Stimulated activated CD8-positive, alpha-beta memory T cell treated with anti-CD3 and anti-CD28 coated beads, Interleukin-7, amount 100 ng/mL, for 48 hours (primary cell): ENCODE measurements around the gene SLC15A3.

ENCODE experiments used
- DNase-seq, 2 donors: peaks; one replicate each; pipeline ENCODE4 v3.0.0-alpha.2; 2020; ENCODE audit warnings: low read depth in 1 of 2; ENCODE audit errors: extremely low read depth in 1 of 2

The SLC15A3 gene

DNA sequence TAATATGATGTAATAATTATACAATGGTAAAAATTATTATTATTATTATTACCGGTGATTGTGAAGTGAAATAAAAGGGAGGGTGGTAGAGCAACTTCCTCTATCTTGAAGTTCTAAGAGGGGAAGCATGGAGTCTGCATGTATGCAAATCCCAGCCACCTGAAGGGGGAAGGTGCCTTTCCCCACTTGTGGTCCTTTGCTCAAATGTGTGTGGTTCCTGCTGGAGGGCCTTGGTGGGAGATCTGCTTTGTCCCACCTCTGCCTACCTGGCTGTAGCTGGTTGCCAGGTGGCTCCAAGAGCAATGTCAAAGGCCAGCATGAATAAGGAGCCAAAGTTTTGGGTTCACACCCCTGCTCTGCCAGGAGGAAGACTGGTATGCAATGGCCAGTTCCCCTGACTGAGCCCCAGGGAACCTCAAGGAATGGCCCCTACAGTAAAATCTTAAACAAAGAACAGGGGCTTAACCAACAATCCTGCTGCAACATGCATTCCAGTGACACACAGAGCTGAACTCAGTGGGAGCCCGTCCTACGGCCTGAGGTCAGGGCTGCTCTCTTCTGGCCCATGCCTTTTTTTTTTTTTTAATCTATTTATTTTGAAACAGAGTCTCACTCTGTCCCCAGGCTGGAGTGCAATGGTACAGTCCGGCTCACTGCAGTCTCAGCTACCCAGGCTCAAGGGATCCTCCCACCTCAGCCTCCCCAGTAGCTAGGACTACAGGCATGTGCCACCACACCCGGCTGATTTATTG is 19.2 kb downstream of the SLC15A3 start:
- DNase-seq = no peak

DNA sequence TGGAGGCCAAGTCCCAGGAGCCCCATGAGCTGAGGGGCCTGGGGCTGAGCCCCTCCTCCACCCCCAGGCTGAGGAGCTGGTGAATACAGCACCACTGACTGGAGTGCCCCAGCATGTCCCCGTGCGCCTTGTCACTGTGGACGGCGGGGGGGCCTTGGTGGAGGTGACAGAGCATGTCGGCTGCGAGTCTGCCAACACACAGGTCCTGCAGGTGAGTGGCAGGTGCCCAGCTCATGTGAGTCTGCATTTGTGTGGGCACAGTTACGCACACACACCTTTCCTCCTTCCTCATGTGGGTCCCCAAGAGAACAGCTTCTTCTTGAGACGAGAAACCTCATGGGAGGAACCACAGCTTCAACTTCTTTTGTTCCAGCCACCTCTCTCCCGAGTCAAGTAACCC is 20.1 kb downstream of the SLC15A3 start:
- DNase-seq = no peak

DNA sequence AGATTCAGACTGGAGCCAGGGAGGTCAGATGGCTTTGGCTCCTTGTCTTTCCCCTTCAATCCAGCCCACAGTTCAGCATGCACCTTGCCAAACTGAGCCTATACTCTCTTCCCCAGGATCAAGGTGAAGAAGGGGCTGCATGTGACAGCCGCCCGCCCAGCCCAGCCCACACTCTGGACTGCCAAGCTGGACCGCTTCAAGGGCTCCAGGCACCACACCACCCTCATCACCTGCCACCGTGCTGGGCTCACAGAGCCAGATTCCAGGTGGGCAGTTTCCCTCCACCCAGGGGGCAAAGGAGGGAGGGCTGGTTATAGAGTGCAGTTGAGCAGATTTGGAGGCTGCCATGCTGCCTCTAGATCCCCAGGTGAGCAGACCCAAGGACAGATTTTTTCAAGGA is 21.6 kb downstream of the SLC15A3 start:
- no peak for DNase-seq

DNA sequence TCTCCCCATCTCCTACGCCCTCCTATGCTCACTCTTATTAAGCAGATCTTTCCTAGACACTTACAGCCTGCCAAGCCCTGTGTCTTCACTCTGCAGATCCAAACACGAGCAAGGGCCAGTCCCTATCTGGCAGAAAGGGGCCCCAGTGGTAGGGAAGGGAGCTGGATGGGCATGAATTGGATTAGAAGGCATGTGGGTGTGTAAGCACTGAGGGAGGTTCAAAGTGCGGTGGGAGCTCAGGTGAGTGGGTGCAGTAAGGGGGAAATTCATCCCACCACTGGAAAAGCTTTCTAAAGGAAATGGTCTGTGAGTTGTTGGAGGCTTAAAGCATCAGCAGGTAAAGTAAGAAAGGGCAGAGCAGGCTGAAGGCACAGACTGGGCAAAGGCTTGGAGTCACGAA is 22.2 kb downstream of the SLC15A3 start:
- DNase-seq = no peak

DNA sequence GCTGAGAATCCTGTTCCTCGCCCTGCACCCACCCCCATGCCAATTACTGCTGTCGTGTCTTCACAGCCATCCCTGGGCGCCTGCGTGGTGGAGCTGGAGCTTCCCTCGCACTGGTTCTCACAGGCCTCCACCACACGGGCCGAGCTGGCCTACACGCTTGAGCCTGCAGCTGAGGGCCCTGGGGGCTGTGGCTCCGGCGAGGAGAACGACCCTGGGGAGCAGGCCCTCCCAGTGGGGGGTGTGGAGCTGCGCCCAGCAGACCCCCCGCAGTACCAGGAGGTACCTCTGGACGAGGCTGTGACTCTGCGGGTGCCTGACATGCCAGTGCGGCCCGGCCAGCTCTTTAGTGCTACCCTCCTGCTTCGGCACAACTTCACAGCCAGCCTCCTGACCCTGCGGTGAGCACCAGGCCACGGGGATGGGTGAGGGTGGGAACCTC is 23.4 kb downstream of the SLC15A3 start:
- no peak for DNase-seq

DNA sequence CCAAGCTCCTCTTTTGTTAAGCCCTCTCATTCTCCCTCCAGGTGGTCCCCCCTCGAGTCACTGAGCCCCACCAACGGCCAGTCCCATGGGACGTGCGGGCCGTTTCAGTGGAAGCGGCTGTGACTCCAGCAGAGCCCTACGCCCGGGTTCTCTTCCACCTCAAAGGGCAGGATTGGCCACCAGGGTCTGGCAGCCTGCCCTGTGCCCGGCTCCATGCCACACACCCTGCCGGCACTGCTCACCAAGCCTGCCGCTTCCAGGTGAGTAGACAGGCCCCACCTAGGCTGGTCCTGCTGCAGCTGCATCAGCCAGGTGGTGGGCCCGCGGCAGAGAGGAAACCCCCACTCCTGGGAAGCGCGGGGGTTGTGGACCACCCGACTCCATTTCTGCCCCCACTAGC is 24.4 kb downstream of the SLC15A3 start:
- DNase-seq = no peak

DNA sequence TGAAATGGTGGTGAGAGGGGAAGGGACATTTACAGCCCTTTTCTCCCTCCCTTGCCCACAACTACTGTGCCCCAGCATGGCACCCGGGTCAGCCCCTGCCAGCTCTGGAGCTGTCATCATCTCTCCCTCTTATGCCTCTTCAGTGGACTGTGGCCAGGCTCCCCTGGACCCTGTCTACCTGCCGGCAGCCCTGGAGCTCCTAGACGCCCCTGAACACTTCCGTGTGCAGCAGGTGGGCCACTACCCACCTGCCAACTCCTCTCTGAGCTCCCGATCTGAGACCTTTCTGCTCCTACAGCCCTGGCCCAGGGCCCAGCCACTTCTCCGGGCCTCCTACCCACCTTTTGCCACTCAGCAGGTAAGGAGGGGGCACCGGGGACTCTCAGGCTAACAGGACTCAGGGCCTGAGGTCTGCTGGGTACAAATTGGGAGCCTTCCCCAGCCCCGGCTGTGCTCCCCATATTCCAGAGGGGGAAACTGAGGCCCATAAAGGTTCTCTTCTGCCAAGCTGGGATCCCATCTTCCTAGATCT is 24.8 kb downstream of the SLC15A3 start:
- DNase-seq = no peak

DNA sequence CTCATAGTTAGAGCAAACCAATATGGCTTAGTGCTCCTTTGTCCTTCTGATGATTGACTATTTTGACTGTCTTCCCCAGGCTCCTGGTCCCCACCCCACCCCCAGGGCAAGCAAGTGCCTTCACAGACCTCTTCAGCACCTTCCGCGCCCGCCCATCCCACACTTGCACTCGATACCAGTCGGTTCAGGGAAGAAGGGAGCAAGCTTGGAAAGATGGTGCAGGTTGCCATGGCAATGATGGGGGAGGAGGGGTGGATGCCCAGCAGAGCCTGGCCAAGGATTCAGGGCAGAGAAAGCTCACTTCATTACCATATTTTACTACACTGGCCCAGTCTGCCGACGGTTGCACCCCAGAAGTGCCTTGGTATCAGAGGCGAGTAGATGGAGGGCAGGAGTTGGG is 25.5 kb downstream of the SLC15A3 start:
- DNase-seq = no peak

DNA sequence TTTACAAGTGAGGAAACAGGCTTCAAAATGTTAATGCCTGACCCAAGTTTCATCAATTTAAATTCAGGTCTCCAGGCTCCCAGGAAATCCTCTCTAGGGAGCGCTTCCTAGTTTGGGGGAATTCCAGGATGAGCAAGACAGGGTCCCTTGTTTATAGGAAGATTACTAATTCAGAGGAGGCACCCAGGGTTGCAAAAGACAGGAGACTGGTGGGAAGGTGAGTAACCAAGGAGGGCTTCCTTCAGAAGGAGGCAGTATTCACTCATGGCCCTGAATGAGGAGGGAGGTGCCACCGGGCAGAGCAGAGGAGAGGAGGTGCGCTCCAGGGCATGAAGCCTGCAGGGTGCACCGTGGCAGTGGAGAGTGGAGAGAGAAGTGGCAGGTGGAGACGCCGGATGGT is 26.1 kb downstream of the SLC15A3 start:
- no peak for DNase-seq

DNA sequence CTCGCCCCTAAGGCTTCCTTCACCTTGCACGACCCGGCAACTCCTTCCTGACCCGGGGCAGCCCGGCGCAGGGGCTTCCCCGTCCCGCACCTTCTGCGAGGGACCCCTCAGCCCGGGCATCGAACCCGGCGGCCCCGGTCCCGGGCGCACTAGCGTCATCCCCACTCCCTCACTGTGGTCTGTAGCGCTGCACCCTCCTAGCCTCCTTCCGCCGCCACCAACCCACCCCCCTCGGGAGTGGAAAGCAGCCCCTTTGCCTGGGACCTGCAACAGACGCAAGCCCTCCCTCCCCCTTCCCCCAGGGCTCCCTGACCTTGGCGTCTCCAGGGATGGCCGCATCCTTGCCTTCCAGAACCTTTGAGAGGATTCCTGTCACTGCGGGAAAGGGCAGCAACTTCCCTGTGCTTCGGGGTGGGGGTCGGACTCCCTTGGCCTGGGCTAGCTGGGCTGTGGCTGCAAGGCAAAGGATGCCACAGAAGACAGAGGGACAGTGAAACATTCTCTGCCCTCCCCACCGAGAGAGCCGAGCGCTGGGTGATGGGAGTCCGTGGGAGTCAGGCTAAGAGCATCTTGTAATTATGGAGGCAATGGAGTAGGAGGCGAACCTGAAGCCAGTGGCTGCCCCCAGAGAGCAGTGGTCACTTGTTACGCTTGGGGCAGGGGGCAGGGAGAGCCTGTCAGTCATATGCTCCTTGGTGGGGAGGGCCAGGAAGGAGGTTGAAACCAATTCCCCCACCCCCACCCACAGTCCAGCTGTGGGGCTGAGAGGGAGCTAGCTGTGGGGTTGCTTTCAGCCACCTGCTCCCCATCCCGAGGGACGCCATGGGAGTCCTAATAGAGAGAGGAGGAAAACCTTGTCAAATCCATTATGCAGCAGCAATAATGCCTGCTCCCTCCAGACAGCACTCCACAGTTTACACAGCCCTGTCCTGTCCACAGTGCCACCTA is 26.8 kb downstream of the SLC15A3 start:
- DNase-seq = no peak

DNA sequence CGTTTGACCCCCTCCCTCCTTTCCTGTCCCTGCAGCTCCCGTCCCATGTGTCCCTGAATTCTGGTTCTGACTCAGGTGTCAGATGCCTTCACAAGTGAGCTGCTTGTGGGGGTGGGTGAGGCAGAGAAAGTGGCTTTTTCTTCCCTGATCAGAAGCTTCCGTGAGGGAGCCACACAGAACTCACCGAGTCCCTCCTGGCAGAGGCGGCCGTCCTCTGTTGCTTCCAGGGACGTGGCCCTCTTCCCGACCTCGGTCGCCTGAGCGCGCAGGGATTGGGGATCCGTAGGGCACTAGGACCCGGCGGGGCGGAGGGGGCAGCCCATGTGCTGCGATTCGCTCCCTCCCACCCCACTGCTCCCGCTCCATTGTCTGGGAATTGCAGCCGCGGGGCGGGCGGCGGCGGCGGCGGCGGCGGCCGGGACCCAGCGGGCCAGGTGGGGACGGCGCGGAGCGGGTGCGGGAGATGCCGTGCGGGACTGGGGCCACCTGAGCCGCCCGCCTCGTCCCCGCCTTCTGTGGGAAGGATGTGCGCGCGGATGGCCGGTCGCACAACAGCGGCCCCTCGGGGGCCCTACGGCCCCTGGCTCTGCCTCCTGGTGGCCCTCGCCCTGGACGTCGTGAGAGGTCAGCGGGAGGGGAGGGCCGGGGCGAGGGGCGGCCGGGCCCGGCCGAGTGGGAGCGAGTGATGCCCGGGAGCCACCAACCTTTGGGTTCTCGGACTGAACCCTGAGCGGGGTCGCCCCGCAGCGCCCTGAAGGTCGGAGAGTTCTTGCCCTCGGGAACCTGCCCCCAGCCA is 27.7 kb downstream of the SLC15A3 start, which contains the start of gene TMEM132A:
Gene TMEM132A (plus strand): TSS at position 351 of the 796 bp plus-strand sequence. CDS start 174 bp downstream, at position 525.
- DNase-seq = no peak

DNA sequence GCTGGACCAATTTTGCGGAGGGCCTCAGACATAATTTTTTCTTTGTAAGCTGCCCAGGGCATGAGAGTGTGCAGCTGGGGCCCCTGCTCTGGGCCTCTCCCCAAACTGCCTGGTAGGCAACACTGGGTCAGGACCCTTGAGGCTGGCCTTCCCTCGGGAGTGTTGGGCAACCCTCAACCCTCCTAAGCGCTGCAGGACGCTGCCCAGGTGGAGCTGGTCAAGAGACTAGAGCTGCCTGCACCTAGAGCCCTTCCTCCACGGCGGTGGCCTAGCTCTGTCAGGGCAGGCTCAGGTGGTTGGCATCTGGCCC is 28.2 kb downstream of the SLC15A3 start:
- DNase-seq = no peak

DNA sequence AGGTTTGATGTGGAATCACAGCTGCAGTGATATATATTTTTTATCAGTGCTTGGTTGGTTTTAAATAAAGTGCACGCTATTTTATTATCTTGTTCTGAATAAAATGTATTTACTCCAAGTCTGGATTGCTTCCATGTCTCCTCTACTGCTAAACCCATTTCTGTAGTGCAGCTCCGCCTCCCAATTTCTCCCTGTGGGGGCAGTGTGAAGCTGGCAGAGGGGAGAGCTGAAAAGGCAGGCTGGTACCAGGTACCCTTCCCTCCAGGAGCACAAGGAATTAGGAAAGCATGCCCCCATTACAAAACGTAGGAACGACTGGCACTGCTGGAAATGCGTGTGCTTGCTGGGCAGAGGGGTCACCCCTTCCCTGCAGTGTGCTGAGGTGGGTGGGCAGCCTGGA is 28.6 kb downstream of the SLC15A3 start:
- DNase-seq = no peak

DNA sequence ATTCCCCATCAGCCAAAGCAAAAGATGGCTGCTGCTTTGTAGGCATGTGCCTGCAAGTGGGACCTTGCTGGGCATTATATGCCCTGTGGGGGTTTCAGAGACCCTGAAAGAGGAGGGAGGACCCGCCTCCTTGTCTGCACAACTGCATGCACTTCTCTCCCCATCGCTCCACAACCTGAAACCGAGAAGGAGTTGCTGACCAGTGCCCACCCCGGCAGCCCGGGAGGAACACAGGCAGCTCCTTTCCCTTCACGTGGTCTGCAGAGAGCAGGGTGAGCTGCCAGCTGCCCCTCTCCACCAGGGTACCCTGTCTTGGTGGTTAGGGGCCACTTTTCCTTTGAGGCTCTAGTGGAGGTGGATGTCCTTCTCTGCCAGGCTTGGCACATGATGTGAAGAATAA is 29.1 kb downstream of the SLC15A3 start:
- no peak for DNase-seq

DNA sequence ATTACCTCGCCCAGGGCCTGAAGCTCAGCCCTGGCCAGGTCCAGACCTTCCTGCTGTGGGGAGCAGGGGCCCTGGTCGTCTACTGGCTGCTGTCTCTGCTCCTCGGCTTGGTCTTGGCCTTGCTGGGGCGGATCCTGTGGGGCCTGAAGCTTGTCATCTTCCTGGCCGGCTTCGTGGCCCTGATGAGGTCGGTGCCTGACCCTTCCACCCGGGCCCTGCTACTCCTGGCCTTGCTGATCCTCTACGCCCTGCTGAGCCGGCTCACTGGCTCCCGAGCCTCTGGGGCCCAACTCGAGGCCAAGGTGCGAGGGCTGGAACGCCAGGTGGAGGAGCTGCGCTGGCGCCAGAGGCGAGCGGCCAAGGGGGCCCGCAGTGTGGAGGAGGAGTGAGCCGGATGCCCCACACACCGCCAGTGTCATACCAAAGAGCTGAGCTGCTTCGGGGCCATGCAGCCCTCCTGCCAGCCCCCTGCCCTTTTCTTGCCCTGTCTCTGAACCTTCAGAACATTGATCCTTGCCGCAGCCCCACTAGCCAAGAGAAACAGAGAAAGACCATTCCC is 30.1 kb downstream of the SLC15A3 start:
- no peak for DNase-seq

DNA sequence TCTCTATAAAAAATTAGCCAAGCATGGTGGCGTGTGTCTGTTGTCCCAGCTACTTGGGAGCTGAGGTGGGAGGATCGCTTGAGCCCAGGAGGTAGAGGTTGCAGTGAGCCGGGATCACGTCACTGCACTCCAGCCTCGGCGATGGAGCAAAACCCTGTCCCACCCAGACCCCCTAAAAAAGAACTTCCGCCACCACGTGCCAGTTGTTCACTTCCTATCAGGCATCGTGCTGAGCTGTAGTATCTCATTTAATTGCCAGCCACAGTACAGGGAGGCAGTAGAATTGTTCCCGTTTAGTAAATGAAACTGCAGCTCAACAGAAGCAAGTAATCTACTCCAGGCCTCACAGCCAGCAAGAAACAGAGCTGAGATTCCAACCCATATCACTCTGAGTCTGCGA is 30.7 kb downstream of the SLC15A3 start:
- DNase-seq = no peak

DNA sequence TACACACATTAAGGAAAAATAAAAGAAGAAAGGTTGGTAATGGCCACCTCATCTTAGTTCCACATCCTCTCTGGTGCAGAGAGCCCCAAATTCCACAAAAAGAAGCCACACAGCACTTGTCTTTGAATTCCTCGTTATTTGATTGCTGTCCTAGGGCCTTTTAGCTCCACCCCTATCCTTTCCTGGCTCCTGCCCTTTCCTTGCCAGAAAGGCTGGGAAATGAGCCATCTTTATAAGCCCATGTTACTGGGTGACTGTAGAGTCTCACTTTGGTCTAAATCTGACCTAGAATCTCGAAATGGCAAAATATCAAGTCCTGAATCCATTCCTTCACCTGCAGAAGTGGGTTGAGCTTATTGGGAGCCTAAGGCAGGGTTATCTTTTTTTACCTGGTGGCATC is 32.0 kb downstream of the SLC15A3 start:
- no peak for DNase-seq

DNA sequence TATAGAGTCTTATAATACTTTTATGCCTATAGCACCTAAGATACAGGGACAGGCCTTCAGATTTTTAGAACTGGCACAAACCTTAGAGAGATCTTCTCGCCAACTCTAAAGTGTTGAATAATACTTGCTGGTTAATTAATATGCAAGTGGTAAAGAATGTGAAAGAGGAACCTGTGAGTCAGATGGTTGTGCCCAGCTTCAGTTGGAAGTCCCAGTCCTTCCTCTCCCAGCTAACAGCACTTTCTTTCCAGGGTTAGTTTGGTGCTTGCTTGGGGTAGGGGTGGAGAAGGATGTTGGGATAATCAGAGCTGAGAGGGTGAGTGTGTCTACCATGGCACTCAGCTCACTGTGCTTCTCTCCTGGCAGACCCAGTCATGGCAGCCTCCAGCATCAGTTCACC is 32.7 kb downstream of the SLC15A3 start:
- no peak for DNase-seq

DNA sequence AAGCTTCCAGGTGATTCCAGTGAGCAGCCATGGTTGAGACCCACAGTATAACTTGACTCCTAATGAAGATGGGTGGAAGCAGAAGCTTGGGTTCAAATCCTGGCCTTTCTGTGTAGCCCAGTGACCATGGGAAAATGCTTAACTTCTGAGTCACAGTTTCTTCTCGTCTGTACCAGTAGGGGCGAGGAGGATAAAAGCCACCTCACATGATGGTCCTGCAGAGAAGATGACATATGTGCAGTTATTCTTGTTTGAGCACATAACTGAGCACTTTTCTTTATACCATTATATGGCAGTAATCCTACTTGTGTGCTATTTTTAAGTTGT is 33.1 kb downstream of the SLC15A3 start:
- DNase-seq = no peak

DNA sequence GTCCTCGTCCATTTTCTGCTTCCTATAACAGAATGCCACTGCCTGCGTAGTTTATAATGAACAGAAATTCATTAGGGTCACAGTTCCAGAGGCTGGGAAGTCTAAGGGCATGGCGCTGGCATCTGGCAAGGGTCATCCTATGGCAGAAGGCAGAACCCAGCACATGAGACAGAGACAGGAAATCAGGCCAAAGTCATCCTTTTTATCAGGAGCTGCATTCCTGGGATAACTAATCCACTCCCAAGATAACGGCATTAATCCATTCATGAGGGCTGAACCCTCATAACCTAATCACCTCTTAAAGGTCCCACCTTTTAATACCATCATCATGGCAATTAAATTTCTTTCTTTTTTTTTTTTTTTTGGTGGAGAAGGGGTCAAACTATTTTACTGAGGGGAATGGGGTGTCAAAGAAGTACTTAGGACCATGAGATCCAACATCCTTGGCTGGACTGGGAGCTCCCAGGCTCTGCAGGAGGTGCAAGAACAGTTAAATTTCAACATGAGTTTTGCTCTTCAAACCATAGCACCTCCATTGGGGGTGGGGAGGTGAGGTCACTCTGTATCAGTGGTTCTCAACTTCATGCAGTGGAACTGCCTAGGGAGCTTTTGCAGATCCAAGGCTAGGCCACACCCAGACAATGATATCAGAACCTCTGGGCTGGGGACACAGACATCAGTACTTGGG is 33.6 kb downstream of the SLC15A3 start:
- no peak for DNase-seq
